ENCODE measurements around the gene HOXA11.

DNA sequence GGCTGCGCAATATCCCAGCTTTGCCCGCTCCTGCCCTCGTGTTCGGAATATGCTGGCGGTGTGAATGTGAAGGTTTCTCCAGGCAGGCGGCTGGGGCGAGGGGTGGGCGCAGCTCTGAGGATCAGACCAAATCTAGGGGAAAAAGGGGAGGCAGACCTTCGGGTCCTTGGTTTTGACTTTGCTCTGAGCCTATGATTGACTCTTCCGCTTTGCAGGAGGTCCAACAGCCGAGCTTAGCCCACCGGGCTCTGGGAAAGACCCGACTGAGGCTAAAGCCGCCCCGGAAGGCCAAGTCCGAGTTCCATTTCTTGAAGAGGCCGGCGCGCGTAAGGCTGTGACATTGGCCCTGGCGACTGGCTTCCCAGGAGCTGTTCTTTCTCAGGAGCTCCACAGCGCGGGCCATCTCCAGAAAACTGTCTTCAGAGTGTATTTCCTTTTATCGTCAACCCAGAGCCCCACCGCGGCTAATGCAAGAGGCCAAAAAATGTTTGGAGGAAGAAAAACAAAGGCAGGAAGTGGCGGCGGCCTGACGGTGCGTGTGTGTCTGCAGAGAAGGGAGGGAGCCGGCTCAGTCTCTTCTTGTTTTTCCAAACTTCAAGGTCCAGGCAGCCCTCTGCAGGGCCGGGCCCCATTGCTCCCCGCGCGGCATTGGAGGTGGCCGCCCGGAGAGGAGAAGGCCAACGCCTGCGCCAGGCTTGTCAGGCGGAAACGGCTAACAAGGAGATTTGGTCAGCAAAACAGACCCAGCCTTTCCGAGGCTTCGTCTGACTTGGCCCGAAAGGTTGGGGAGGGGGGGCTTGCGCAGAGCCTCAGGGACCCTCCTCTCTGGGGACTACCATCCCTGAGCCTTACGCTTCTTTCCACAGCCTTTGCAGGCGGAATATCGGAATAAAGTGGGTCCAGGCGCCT is 3.6 kb upstream of the HOXA11 start:
- TF ChIP-seq, protein P1, sequence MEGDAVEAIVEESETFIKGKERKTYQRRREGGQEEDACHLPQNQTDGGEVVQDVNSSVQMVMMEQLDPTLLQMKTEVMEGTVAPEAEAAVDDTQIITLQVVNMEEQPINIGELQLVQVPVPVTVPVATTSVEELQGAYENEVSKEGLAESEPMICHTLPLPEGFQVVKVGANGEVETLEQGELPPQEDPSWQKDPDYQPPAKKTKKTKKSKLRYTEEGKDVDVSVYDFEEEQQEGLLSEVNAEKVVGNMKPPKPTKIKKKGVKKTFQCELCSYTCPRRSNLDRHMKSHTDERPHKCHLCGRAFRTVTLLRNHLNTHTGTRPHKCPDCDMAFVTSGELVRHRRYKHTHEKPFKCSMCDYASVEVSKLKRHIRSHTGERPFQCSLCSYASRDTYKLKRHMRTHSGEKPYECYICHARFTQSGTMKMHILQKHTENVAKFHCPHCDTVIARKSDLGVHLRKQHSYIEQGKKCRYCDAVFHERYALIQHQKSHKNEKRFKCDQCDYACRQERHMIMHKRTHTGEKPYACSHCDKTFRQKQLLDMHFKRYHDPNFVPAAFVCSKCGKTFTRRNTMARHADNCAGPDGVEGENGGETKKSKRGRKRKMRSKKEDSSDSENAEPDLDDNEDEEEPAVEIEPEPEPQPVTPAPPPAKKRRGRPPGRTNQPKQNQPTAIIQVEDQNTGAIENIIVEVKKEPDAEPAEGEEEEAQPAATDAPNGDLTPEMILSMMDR (IDR thresholded peaks at IDR 0.05): no peak
- TF ChIP-seq TEAD4 (IDR thresholded peaks at IDR 0.05; ENCODE audit: borderline replicate concordance, insufficient read depth): no peak
- TF ChIP-seq NRF1 (IDR thresholded peaks at IDR 0.05; ENCODE audit: low read depth, low read length): no peak
- no peak for TF ChIP-seq TAF1 (IDR thresholded peaks at IDR 0.05; ENCODE audit: borderline replicate concordance, low read depth, low read length)
- no peak for TF ChIP-seq EP300 (IDR thresholded peaks at IDR 0.05; ENCODE audit: borderline replicate concordance in 1 of 2, low read depth in 1 of 2, low read length in 1 of 2)
- TF ChIP-seq, protein P2, sequence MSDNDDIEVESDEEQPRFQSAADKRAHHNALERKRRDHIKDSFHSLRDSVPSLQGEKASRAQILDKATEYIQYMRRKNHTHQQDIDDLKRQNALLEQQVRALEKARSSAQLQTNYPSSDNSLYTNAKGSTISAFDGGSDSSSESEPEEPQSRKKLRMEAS (IDR thresholded peaks at IDR 0.05; ENCODE audit: low read depth): no peak
- TF ChIP-seq POLR2AphosphoS5 (IDR thresholded peaks at IDR 0.05; ENCODE audit: low read depth, low read length): no peak
- TF ChIP-seq, protein P3, sequence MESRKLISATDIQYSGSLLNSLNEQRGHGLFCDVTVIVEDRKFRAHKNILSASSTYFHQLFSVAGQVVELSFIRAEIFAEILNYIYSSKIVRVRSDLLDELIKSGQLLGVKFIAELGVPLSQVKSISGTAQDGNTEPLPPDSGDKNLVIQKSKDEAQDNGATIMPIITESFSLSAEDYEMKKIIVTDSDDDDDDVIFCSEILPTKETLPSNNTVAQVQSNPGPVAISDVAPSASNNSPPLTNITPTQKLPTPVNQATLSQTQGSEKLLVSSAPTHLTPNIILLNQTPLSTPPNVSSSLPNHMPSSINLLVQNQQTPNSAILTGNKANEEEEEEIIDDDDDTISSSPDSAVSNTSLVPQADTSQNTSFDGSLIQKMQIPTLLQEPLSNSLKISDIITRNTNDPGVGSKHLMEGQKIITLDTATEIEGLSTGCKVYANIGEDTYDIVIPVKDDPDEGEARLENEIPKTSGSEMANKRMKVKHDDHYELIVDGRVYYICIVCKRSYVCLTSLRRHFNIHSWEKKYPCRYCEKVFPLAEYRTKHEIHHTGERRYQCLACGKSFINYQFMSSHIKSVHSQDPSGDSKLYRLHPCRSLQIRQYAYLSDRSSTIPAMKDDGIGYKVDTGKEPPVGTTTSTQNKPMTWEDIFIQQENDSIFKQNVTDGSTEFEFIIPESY (IDR thresholded peaks at IDR 0.05; ENCODE audit: borderline replicate concordance, low read depth): no peak
- TF ChIP-seq ELF1 (IDR thresholded peaks at IDR 0.05): no peak
